H4 (cell line): ENCODE results near the gene ZNF691. TPM values are rescaled to one million over a fixed set of nuclear protein-coding genes. Genes with fewer than 3 reads are reported as not detected.
"Not testable (repeated sequence)": the region's sequence is repeated elsewhere in the genome, so short reads cannot be mapped to it uniquely, and the experiment has no call there.

Experiments
- DNase-seq: peaks from one replicate; pipeline ENCODE4 v3.0.0-alpha.2; 2015; ENCODE audit warnings: low spot score
- total RNA-seq: library from RNA; depleted of rRNA; stranded (reverse); fragments of >200 nt; shearing (Covaris generic); gene quantifications from 2 replicates; pipeline ENCODE4 v1.2.3, GENCODE V29; 2014

The ZNF691 gene
- total RNA-seq, 1 experiment from 2014 or later: 16.3 TPM

- not testable (repeated sequence) for DNase-seq
Observed at GRCh38 chr1:42859366-42859765, 13.0 kb downstream of the ZNF691 start.

GRCh38 chr1:42860339-42861013, 14.1 kb downstream of the ZNF691 start:
- DNase-seq: no peak

GRCh38 chr1:42861014-42861399, 14.6 kb downstream of the ZNF691 start:
- no peak for DNase-seq

GRCh38 chr1:42866549-42866948, 20.1 kb downstream of the ZNF691 start:
- DNase-seq: no peak

GRCh38 chr1:42868466-42868865, 22.1 kb downstream of the ZNF691 start:
- not testable (repeated sequence) for DNase-seq

GRCh38 chr1:42869254-42869653, 22.8 kb downstream of the ZNF691 start:
- not testable (repeated sequence) for DNase-seq

- DNase-seq: not testable (repeated sequence)
Observed at GRCh38 chr1:42869751-42870150, 23.3 kb downstream of the ZNF691 start.

- DNase-seq: not testable (repeated sequence)
Observed at GRCh38 chr1:42873108-42873507, 26.7 kb downstream of the ZNF691 start.

- no peak for DNase-seq
Observed at GRCh38 chr1:42873670-42874069, 27.3 kb downstream of the ZNF691 start.

- no peak for DNase-seq
Observed at GRCh38 chr1:42876009-42876408, 29.6 kb downstream of the ZNF691 start.

- DNase-seq: no peak
Observed at GRCh38 chr1:42877380-42877779, 31.0 kb downstream of the ZNF691 start.

- DNase-seq: no peak
Observed at GRCh38 chr1:42880384-42880783, 34.0 kb downstream of the ZNF691 start.

GRCh38 chr1:42886046-42886739, 39.8 kb downstream of the ZNF691 start:
- DNase-seq: no peak

GRCh38 chr1:42886800-42887199, 40.4 kb downstream of the ZNF691 start:
- DNase-seq: no peak

GRCh38 chr1:42887366-42887765, 41.0 kb downstream of the ZNF691 start:
- DNase-seq: no peak

GRCh38 chr1:42888013-42888633, 41.7 kb downstream of the ZNF691 start:
- no peak for DNase-seq

GRCh38 chr1:42889264-42889663, 42.9 kb downstream of the ZNF691 start:
- DNase-seq: no peak

- DNase-seq: no peak
Observed at GRCh38 chr1:42891465-42892138, 45.2 kb downstream of the ZNF691 start.

- DNase-seq: not testable (repeated sequence)
Observed at GRCh38 chr1:42899960-42900359, 53.5 kb downstream of the ZNF691 start.
